ENCODE data around the gene UTS2. TPM values are rescaled to one million over a fixed set of nuclear protein-coding genes. Genes with fewer than 3 reads are reported as not detected.

Gene UTS2
- total and polyA plus RNA-seq, 9 of the 15 experiments (the other 6 are each of a cell fraction or from before 2014, with no cell fraction given): 0.22 to 0.29 TPM; not detected in 7

DNA sequence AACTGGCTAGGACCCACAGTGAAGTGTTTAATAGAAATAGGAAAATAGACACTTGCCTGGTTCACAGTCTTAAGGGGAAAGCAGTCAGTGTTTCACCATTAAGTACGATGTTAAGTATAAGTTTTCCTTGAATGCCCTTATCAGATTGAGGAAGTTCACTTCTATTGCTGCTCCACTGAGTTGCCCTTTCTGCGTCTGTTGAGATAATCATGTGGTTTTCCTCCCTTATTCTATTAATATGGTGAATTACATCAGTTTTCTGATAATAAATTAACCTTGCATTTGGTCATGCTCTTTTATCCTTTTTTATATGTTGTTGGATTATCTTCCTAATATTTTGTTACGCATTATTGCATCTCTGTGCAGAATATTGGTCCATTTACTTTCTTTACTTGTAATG, 21.4 kb downstream of the UTS2 start (continued):
- TF ChIP-seq ZNF282 (CRISPR knock-in tag; IDR thresholded peaks at IDR 0.05) (no peak), SMARCA4 (IDR thresholded peaks at IDR 0.05) (peak; percentile 75), CHCHD3 (CRISPR knock-in tag; IDR thresholded peaks at IDR 0.05) (no peak), ZNF589 (CRISPR knock-in tag; IDR thresholded peaks at IDR 0.05; ENCODE audit: low read depth) (no peak), CBX3 (IDR thresholded peaks at IDR 0.05; ENCODE audit: borderline replicate concordance in 1 of 2, low read length in 2 of 2) (no peak), ZNF23 (CRISPR knock-in tag; IDR thresholded peaks at IDR 0.05) (no peak), SOX6 (IDR thresholded peaks at IDR 0.05) (peak; percentile 51; the same call in 1 of the 2 replicates), TEAD4 (IDR thresholded peaks at IDR 0.05; ENCODE audit: low read length) (peak; percentile 62; the same call in 1 of the 2 replicates), TEAD4 (CRISPR knock-in tag; IDR thresholded peaks at IDR 0.05; ENCODE audit: borderline replicate concordance) (no peak), ZFP1 (CRISPR knock-in tag; IDR thresholded peaks at IDR 0.05) (no peak), NCOA6 (IDR thresholded peaks at IDR 0.05) (no peak), CCNT2 (IDR thresholded peaks at IDR 0.05; ENCODE audit: borderline replicate concordance, extremely low read depth, insufficient read length, low read depth, low read length) (no peak), ESRRA (IDR thresholded peaks at IDR 0.05; ENCODE audit: borderline replicate concordance, low read depth) (peak; percentile 21; the same call in 1 of the 2 replicates), ASH1L (IDR thresholded peaks at IDR 0.05; ENCODE audit: borderline replicate concordance, low read depth, partially characterized antibody) (no peak), SNRNP70 (optimal IDR thresholded peaks at IDR 0.05; ENCODE audit: low read depth, low read length) (no peak), ZNF311 (CRISPR knock-in tag; IDR thresholded peaks at IDR 0.05) (no peak), FOS (IDR thresholded peaks at IDR 0.05; ENCODE audit: extremely low read depth, insufficient read length) (no peak), TCFL5 (CRISPR knock-in tag; conservative IDR thresholded peaks at IDR 0.05) (no peak), LARP7 (IDR thresholded peaks at IDR 0.05) (no peak), TBP (optimal IDR thresholded peaks at IDR 0.05; ENCODE audit: low read depth, low read length) (no peak), SMARCE1 (IDR thresholded peaks at IDR 0.05) (peak; percentile 78; the same call in 1 of the 2 replicates), ETV6 (IDR thresholded peaks at IDR 0.05; ENCODE audit: borderline replicate concordance in 1 of 2, low read depth in 2 of 2, low read length in 1 of 2) (0 out of 4 replicates have a peak, but pooled peaks of 1 of the 2 experiments have one; percentile 30), ETV6 (CRISPR knock-in tag; IDR thresholded peaks at IDR 0.05; ENCODE audit: borderline replicate concordance) (no peak), HDAC8 (tag; IDR thresholded peaks at IDR 0.05) (no peak)
- TF ChIP-seq, protein P1, sequence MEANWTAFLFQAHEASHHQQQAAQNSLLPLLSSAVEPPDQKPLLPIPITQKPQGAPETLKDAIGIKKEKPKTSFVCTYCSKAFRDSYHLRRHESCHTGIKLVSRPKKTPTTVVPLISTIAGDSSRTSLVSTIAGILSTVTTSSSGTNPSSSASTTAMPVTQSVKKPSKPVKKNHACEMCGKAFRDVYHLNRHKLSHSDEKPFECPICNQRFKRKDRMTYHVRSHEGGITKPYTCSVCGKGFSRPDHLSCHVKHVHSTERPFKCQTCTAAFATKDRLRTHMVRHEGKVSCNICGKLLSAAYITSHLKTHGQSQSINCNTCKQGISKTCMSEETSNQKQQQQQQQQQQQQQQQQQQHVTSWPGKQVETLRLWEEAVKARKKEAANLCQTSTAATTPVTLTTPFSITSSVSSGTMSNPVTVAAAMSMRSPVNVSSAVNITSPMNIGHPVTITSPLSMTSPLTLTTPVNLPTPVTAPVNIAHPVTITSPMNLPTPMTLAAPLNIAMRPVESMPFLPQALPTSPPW (CRISPR knock-in tag; IDR thresholded peaks at IDR 0.05): no peak
- TF ChIP-seq, protein P2, sequence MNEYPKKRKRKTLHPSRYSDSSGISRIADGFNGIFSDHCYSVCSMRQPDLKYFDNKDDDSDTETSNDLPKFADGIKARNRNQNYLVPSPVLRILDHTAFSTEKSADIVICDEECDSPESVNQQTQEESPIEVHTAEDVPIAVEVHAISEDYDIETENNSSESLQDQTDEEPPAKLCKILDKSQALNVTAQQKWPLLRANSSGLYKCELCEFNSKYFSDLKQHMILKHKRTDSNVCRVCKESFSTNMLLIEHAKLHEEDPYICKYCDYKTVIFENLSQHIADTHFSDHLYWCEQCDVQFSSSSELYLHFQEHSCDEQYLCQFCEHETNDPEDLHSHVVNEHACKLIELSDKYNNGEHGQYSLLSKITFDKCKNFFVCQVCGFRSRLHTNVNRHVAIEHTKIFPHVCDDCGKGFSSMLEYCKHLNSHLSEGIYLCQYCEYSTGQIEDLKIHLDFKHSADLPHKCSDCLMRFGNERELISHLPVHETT (CRISPR knock-in tag; conservative IDR thresholded peaks at IDR 0.05 in 1 of 2, IDR thresholded peaks at IDR 0.05 in 1 of 2): no peak
- TF ChIP-seq, protein P3, sequence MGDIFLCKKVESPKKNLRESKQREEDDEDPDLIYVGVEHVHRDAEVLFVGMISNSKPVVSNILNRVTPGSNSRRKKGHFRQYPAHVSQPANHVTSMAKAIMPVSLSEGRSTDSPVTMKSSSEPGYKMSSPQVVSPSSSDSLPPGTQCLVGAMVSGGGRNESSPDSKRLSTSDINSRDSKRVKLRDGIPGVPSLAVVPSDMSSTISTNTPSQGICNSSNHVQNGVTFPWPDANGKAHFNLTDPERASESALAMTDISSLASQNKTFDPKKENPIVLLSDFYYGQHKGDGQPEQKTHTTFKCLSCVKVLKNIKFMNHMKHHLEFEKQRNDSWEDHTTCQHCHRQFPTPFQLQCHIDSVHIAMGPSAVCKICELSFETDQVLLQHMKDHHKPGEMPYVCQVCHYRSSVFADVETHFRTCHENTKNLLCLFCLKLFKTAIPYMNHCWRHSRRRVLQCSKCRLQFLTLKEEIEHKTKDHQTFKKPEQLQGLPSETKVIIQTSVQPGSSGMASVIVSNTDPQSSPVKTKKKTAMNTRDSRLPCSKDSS (IDR thresholded peaks at IDR 0.05; ENCODE audit: low read depth, partially characterized antibody): no peak

All from K562 (cell line).